GM13977 (cell line): ENCODE data around the gene CZIB.

Experiments used
- DNase-seq: peaks from one replicate; pipeline ENCODE4 v3.0.0; 2012; ENCODE audit warnings: low spot score
- CTCF ChIP-seq: IDR thresholded peaks from 2 replicates; pipeline ENCODE4 v1.5.1; 2012; ENCODE audit warnings: mild to moderate bottlenecking, control low read depth; ENCODE audit not compliant: insufficient read depth; ENCODE audit errors: extremely low read depth, missing control alignments
- in situ Hi-C: fragments of 300-500 bp; cut with MboI; formaldehyde crosslinking; loops from one replicate; pipeline ENCODE4 v1.12.0; 2022; ENCODE audit warnings: low sequenced_read_pairs, low pct_unique_long_range_greater_than_20kb, mixed read lengths, inconsistent platforms; ENCODE audit not compliant: unreplicated experiment

Gene CZIB

DNA sequence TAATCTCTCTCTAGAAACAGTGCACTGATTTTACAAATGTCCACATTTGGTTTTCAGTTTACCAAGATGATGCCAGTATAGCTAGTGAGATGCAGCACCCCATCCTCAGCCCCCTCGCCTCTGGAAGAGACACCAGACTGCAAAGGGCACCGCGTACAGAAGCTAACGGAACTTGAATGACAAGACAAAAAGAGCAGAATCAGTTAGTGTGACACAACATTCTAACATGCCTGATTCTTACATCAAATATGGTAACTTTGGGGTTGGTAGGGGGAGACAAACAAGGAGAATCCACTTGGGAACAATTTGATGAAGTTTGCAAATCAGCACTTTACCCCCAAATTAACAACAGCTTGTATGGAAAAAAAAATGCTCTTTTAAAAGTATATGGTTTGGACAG is 21.9 kb upstream of the CZIB start:
- in situ Hi-C loops: no loop called here
- TF ChIP-seq CTCF: no peak
- no peak for DNase-seq

- in situ Hi-C loops: no loop called here
- TF ChIP-seq CTCF: no peak
- DNase-seq: no peak
Observed at GRCh38 chr1:53241828-53242227, 21.4 kb upstream of the CZIB start.

DNA sequence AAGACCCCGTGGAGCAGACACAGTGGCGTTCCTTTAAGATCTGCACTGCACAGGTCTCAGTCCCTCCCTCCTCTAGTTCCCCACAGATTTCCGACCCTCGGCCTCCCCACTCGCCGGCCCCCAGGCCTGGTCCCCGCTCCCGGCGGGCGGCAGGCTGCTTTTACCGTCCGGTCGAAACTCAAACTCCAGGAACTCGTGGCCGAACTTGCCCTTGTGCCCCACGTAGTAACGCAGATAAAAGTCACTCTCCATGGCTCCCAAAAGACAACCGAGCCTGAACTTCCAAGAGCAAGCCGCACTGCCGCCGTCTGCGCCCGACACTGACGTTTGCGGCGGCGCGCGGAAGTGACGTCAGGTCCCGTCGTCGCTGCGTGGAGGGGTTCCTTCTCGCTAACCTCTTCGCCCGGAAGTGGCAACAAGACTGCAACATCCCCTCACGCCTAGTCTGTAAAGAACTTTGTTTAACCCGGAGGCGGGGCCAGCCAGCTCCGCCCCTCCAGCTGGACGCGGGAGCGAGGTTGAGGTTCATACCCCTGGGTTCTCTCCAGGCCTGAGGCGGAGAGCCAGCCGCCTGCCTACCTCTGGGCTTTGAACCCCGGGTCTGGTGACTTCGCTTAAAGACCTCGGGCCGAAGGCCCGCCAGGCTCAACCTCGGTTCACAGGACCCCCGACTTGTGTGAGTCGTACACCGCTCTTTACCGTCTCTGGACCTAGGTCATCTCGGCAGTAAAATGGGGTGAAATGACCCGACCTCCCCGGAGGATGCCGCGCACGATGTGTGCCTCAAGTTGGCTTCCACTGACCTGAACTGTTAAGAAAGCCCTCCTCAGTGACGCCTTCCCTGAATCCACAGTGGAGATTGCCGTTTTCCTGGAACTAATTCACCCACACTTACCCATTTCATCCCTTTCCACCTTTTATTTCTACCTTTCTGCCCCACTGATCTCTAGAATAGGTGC is 18.0 kb upstream of the CZIB start, which contains the start of gene MAGOH:
Gene MAGOH, minus strand, starts transcription at position 322 of the 959 bp plus-strand sequence. Its CDS starts 70 bp downstream, at position 252.
- DNase-seq: peak; percentile 97
- in situ Hi-C loops: no loop called here
- TF ChIP-seq CTCF: no peak

DNA sequence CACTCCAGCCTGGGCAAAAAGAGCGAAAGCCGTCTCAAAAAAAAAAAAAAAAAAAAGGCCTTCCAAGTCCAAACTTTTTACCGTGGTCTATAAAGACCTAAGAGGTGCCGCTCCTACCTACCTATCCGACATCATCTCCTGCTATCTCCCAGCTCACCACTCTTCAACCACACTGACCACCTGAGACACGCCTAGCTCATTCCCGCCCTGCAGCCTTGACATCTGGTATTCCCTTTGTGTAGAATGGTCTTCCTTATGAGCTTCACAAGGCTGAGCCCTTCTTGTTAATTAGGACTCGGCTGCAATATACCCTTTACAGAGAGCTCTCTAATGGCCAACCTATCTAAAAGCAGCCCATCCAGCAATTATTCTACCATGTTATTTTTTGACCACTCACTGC is 17.2 kb upstream of the CZIB start:
- TF ChIP-seq CTCF: no peak
- in situ Hi-C loops: no loop called here
- DNase-seq: peak; percentile 10

GRCh38 chr1:53220962-53221286 is 490 bp upstream of the CZIB start:
- in situ Hi-C loops: no loop called here
- no peak for TF ChIP-seq CTCF
- DNase-seq: no peak

- DNase-seq: no peak
- TF ChIP-seq CTCF: no peak
- in situ Hi-C loops: no loop called here
Observed at GRCh38 chr1:53219711-53220110, 723 bp downstream of the CZIB start.
